GM19035 (cell line): ENCODE data around the gene RBMY1A1.
"Not testable (repeated sequence)": the region's sequence is repeated elsewhere in the genome, so short reads cannot be mapped to it uniquely, and the experiment has no call there.

Experiments
- ATAC-seq: cut with Tn5 transposase; IDR thresholded peaks from one replicate; pipeline ENCODE4 v1.9.1; 2021; ENCODE audit not compliant: unreplicated experiment

RBMY1A1 gene

GRCh38 chrY:21534579-21534978 lies at the start of gene RBMY1A1:
Gene RBMY1A1, plus strand, starts transcription at chrY:21534879. Its CDS starts 2,013 bp downstream, at chrY:21536892.
- not testable (repeated sequence) for ATAC-seq

- not testable (repeated sequence) for ATAC-seq
These were observed 23.6 kb upstream of the RBMY1A1 start, which contains the start of gene RBMY1B for GRCh38 chrY:21511038-21511437. Gene RBMY1B, plus strand, starts transcription at chrY:21511338. Its CDS starts 2,013 bp downstream, at chrY:21513351.

- peak; percentile 86 for ATAC-seq
These were observed 24.8 kb downstream of the RBMY1A1 start for GRCh38 chrY:21559316-21559984.

DNA sequence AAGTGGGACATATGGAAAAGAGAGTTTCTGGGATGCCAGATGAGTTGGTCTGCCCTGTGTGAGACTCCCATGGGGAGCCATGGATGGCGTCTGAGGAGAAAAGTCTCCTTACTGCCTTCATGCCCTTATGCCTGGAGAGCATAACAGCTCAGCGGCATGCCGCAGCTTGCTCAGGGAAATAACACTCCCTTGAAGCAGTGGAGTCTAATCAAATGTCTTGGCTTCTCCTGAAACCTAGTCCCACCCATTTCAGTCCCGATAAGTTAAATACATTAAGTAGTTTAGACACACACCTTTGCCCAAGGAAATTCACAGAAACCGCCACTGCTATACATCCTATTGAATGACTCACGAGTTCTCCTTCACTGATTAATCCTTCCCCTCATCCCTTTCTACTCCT lies 50.8 kb downstream of the RBMY1A1 start:
- ATAC-seq: no peak

GRCh38 chrY:21586454-21586853 lies 51.8 kb downstream of the RBMY1A1 start:
- ATAC-seq: not testable (repeated sequence)

GRCh38 chrY:21592059-21592458 lies 57.4 kb downstream of the RBMY1A1 start:
- ATAC-seq: no peak

DNA sequence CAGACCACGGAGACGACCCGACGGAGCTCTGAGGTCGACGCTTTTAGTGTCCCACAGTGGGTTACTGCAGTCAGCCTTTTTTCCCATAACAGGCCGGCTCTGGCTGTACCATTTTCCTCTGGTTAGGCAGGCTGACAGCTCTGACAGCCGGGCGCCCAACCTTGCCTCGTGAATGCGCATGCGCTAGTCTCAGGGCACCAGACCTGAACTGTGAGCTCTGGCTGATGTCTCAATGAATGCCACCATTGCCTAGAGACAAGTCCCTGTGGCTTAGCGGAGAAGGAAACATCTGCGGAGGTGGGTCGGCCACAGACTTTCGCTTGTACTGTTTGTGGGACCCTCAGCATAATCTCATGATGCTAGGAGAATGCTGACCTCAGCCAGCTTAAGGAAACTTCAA lies 61.6 kb downstream of the RBMY1A1 start:
- ATAC-seq: not testable (repeated sequence)
